Adrenal gland (tissue), 12 donors: ENCODE measurements around the gene VAMP4. TPM values are rescaled to one million over a fixed set of nuclear protein-coding genes. Genes with fewer than 3 reads are reported as not detected.
"Not testable (repeated sequence)": the region's sequence is repeated elsewhere in the genome, so short reads cannot be mapped to it uniquely, and the experiment has no call there.

Source experiments
- DNase-seq, 7 donors: peaks; one replicate each; pipeline ENCODE4 v3.0.0-alpha.2; 2019 to 2020
- H3K27ac ChIP-seq, 5 donors: fragments of 200-600 bp; sonication (generic) in 4 of 5; 1 replicate in 3 of 5; 2 replicates in 2 of 5; pipeline versions ENCODE4 v1.5.1 to v1.8.0; 2016 to 2020; ENCODE audit warnings: mild to moderate bottlenecking in 1 of 5
- H3K27me3 ChIP-seq: fragments of 200-600 bp; 2 replicates; pipeline ENCODE4 v1.8.0; 2021
- H3K36me3 ChIP-seq, 2 donors: fragments of 200-600 bp; replicated peaks in 1 of 2; 1 replicate in 1 of 2; 2 replicates in 1 of 2; pipeline versions ENCODE4 v1.5.1 to v1.8.0; 2018 to 2022
- H3K4me1 ChIP-seq, 2 donors: fragments of 200-600 bp; replicated peaks in 1 of 2; 1 replicate in 1 of 2; 2 replicates in 1 of 2; pipeline versions ENCODE4 v1.5.1 to v1.8.0; 2018 to 2021
- H3K4me3 ChIP-seq, 4 donors: fragments of 200-600 bp; sonication (generic) in 3 of 4; one replicate each; pipeline ENCODE4 v1.5.1; 2016 to 2018
- H3K9me3 ChIP-seq, 3 donors: fragments of 200-600 bp; sonication (generic) in 1 of 3; replicated peaks in 1 of 3; 1 replicate in 2 of 3; 2 replicates in 1 of 3; pipeline versions ENCODE4 v1.5.1 to v1.8.0; 2016 to 2021
- CTCF ChIP-seq, 6 experiments: fragments of 450-650 bp in 4 of 6; fragments of 200-600 bp in 2 of 6; sonication (generic) in 1 of 6; IDR thresholded peaks; 1 replicate in 5 of 6; 2 replicates in 1 of 6; pipeline versions ENCODE4 v1.5.1 to v1.8.0; 2016 to 2021; ENCODE audit warnings: antibody characterized with exemption in 6 of 6, mild to moderate bottlenecking in 2 of 6, moderate library complexity in 1 of 6
- POLR2A ChIP-seq, 2 donors: fragments of 450-650 bp; IDR thresholded peaks; one replicate each; pipeline ENCODE4 v1.6.1; 2017; ENCODE audit warnings: antibody characterized with exemption in 2 of 2, mild to moderate bottlenecking in 2 of 2, moderate library complexity in 1 of 2
- WGBS, 4 donors: extraction: QIAGEN DNeasy Blood & Tissue Kit in 2 of 4; methylation state at CpG; one replicate each; pipeline versions ENCODE4 v1.1.5 to v1.1.7; 2013 to 2017; 5-methylcytosine and 5-hydroxymethylcytosine counted together
- intact Hi-C, 2 donors: fragments of 100-400 bp; cut with DNase I; formaldehyde crosslinking; loops; one replicate each; pipeline versions ENCODE4 v1.14.1 to v1.15.0; 2022 to 2023
- polyA plus RNA-seq, 3 donors: library from polyadenylated mRNA; stranded (reverse); fragments of 200-250 nt in 2 of 3; fragments of 350-450 nt in 1 of 3; fragmentation: Illumina TruSeq in 1 of 3; extraction: RNeasy Lipid Tissue Mini Kit (QIAGEN cat#74804) in 1 of 3; gene quantifications; one replicate each; pipeline ENCODE4 v1.2.3, GENCODE V29; 2013 to 2014
- total RNA-seq, 9 donors: library from RNA; depleted of rRNA in 4 of 9; stranded (reverse); fragments of >200 nt in 4 of 9; fragments of 120-200 nt in 1 of 9; fragmentation: NEBNext Ultra II Directional in 1 of 9; extraction: Animal tissue kit (Norgen Biotek cat#: 25700) in 1 of 9; gene quantifications; one replicate each; pipeline versions ENCODE4 v1.1.0 to v1.2.4, GENCODE V29; 2013 to 2023
- donor health status: healthy with polysubstance abuse.
- donor health status: Bipolar disorder and iron deficiency.
- donor health status: DM: yes; HTN: yes; CAD: no.
- donor health status: DM: no; HTN: no; CAD: no.
- donor health status: DM: no; HTN: no; CAD: no.
- donor health status: DM: yes; HTN: yes; CAD: no.

Gene VAMP4
- total and polyA plus RNA-seq, 12 donors = 6.1 to 23.7 (median 14.8) TPM

GRCh38 chr1:171711643-171712042 is 30.2 kb downstream of the VAMP4 start:
- Histone ChIP-seq H3K4me3 (no peak overlapping the region), H3K4me1 (peaks cover 0 to 7% of the 10 kb centered on the region in 2 donors), H3K27ac (no peak overlapping the region), H3K9me3 (no peaks in the 10 kb centered on the region), H3K27me3 (no peaks in the 10 kb centered on the region), H3K36me3 (peaks cover 0 to 14% of the 10 kb centered on the region in 2 donors)
- TF ChIP-seq CTCF (IDR thresholded peaks at IDR 0.05) = no peak
- TF ChIP-seq POLR2A (IDR thresholded peaks at IDR 0.05) = no peak
- intact Hi-C loops = loop anchor here (10.0 kb wide), 2 partner anchors 67 to 227 kb away; partner anchors contain the start of gene PRRC2C (in 1 of the 2)
- 86 to 93% (median 91%) methylated on average over 4 of the region's 4 CpGs for WGBS, 4 donors
- DNase-seq = no peak

- TF ChIP-seq POLR2A (IDR thresholded peaks at IDR 0.05) (no peak), CTCF (IDR thresholded peaks at IDR 0.05) (no peak)
- no peak overlapping the region for H3K4me3 ChIP-seq
- peaks cover 0 to 3% of the 10 kb centered on the region in 2 donors for H3K4me1 ChIP-seq
- H3K27me3 ChIP-seq = no peaks in the 10 kb centered on the region
- H3K9me3 ChIP-seq = no peaks in the 10 kb centered on the region
- no peak for DNase-seq
- 89 to 94% (median 91%) methylated on average over 3 of the region's 3 CpGs for WGBS, 4 donors
- no peak overlapping the region for H3K27ac ChIP-seq
- peaks cover 0 to 14% of the 10 kb centered on the region in 2 donors for H3K36me3 ChIP-seq
- intact Hi-C loops = no loop called here
Observed at GRCh38 chr1:171707583-171707982, 34.3 kb downstream of the VAMP4 start.

- no peak for DNase-seq
- peaks cover 0 to 3% of the 10 kb centered on the region in 2 donors for H3K4me1 ChIP-seq
- H3K4me3 ChIP-seq = no peak overlapping the region
- no peaks in the 10 kb centered on the region for H3K9me3 ChIP-seq
- peaks cover 0 to under 1% of the 10 kb centered on the region in 2 donors for H3K36me3 ChIP-seq
- no peak overlapping the region for H3K27ac ChIP-seq
- H3K27me3 ChIP-seq = no peaks in the 10 kb centered on the region
- intact Hi-C loops = no loop called here
- TF ChIP-seq CTCF (IDR thresholded peaks at IDR 0.05) = no peak
- no peak for TF ChIP-seq POLR2A (IDR thresholded peaks at IDR 0.05)
Observed at GRCh38 chr1:171702598-171702997, 39.3 kb downstream of the VAMP4 start.

- DNase-seq = no peak
- Histone ChIP-seq H3K27me3 (no peaks in the 10 kb centered on the region), H3K27ac (no peak overlapping the region), H3K4me1 (no peaks in the 10 kb centered on the region), H3K9me3 (no peaks in the 10 kb centered on the region), H3K36me3 (no peaks in the 10 kb centered on the region), H3K4me3 (no peak overlapping the region)
- intact Hi-C loops = no loop called here
- 82 to 92% (median 86%) methylated on average over 2 of the region's 2 CpGs for WGBS, 4 donors
- TF ChIP-seq POLR2A (IDR thresholded peaks at IDR 0.05) (no peak), CTCF (IDR thresholded peaks at IDR 0.05) (no peak)
Observed at GRCh38 chr1:171699531-171699930, 42.3 kb downstream of the VAMP4 start.

GRCh38 chr1:171695772-171696171 is 46.1 kb downstream of the VAMP4 start:
- DNase-seq, H3K4me3 ChIP-seq, H3K27me3 ChIP-seq, H3K4me1 ChIP-seq, intact Hi-C loops, H3K9me3 ChIP-seq, H3K27ac ChIP-seq, H3K36me3 ChIP-seq: not testable (repeated sequence)
- 90 to 97% (median 95%) methylated on average over 9 to 13 of the region's 14 CpGs; no CpG with 5 or more reads in 1 of the 4 donors for WGBS, 4 donors

- H3K9me3 ChIP-seq, H3K4me1 ChIP-seq, intact Hi-C loops, H3K4me3 ChIP-seq, H3K27me3 ChIP-seq, H3K27ac ChIP-seq, DNase-seq, H3K36me3 ChIP-seq: not testable (repeated sequence)
- WGBS, 4 donors = 94 to 98% (median 97%) methylated on average over 5 to 11 of the region's 23 CpGs
Observed at GRCh38 chr1:171693541-171693940, 48.3 kb downstream of the VAMP4 start.
